Neural progenitor cell (in vitro differentiated cells): Measurements from ENCODE around the gene BIRC3. TPM values are rescaled to one million over a fixed set of nuclear protein-coding genes. Genes with fewer than 3 reads are reported as not detected.
"Not testable (repeated sequence)": the region's sequence is repeated elsewhere in the genome, so short reads cannot be mapped to it uniquely, and the experiment has no call there.

Source experiments
- DNase-seq: peaks from one replicate; pipeline ENCODE4 v3.0.0-alpha.2; 2016; ENCODE audit warnings: low spot score
- H2AFZ ChIP-seq: fragments of 200-600 bp; sonication (generic); replicated peaks from 2 replicates; pipeline ENCODE4 v1.6.1; 2016; ENCODE audit warnings: antibody characterized with exemption
- H3F3A ChIP-seq: fragments of 200-600 bp; sonication (generic); 2 replicates; pipeline ENCODE4 v1.6.1; 2016; ENCODE audit warnings: antibody characterized with exemption, low read depth
- H3K27ac ChIP-seq: fragments of 200-600 bp; sonication (generic); 2 replicates; pipeline ENCODE4 v1.5.1; 2016; ENCODE audit warnings: mild to moderate bottlenecking
- H3K27me3 ChIP-seq: fragments of 200-600 bp; sonication (generic); 2 replicates; pipeline ENCODE4 v1.6.1; 2016; ENCODE audit warnings: mild to moderate bottlenecking, moderate library complexity
- H3K36me3 ChIP-seq: fragments of 200-600 bp; sonication (generic); 2 replicates; pipeline ENCODE4 v1.5.1; 2016
- H3K4me1 ChIP-seq: fragments of 200-600 bp; sonication (generic); 2 replicates; pipeline ENCODE4 v1.6.1; 2016; ENCODE audit warnings: mixed run types
- H3K4me2 ChIP-seq: fragments of 200-600 bp; sonication (generic); 2 replicates; pipeline ENCODE4 v1.6.1; 2016
- H3K4me3 ChIP-seq: fragments of 200-600 bp; sonication (generic); 2 replicates; pipeline ENCODE4 v1.5.1; 2016
- H3K79me2 ChIP-seq: fragments of 200-600 bp; sonication (generic); 2 replicates; pipeline ENCODE4 v1.6.1; 2016; ENCODE audit warnings: low read depth
- H3K9ac ChIP-seq: fragments of 200-600 bp; sonication (generic); 2 replicates; pipeline ENCODE4 v1.6.1; 2016
- H3K9me3 ChIP-seq: fragments of 200-600 bp; sonication (generic); 2 replicates; pipeline ENCODE4 v1.5.1; 2016; ENCODE audit warnings: low read depth
- H4K20me1 ChIP-seq: fragments of 200-600 bp; sonication (generic); 2 replicates; pipeline ENCODE4 v1.6.1; 2016; ENCODE audit warnings: low read depth
- H3K27ac Mint-ChIP-seq: 3 replicates; pipeline ENCODE4 v1.8.0; 2021; ENCODE audit warnings: mixed read lengths
- H3K27me3 Mint-ChIP-seq: 2 replicates; pipeline ENCODE4 v1.8.0; 2022; ENCODE audit warnings: low read depth, mild to moderate bottlenecking, inconsistent platforms, moderate library complexity, mixed read lengths; ENCODE audit not compliant: insufficient read depth
- H3K36me3 Mint-ChIP-seq: 3 replicates; pipeline ENCODE4 v1.8.0; 2021; ENCODE audit warnings: mixed read lengths
- H3K4me1 Mint-ChIP-seq: 3 replicates; pipeline ENCODE4 v1.8.0; 2021; ENCODE audit warnings: mixed read lengths
- H3K4me3 Mint-ChIP-seq: 3 replicates; pipeline ENCODE4 v1.8.0; 2021; ENCODE audit warnings: mild to moderate bottlenecking, moderate library complexity, mixed read lengths
- H3K9me3 Mint-ChIP-seq: 3 replicates; pipeline ENCODE4 v1.8.0; 2020; ENCODE audit warnings: mixed read lengths
- CTCF ChIP-seq: fragments of 200-600 bp; sonication (generic); IDR thresholded peaks from 2 replicates; pipeline ENCODE4 v1.5.1; 2017; ENCODE audit warnings: antibody characterized with exemption, mild to moderate bottlenecking
- EZH2 ChIP-seq: fragments of 200-600 bp; sonication (generic); IDR thresholded peaks from 2 replicates; pipeline ENCODE4 v1.6.1; 2017; ENCODE audit warnings: antibody characterized with exemption, mild to moderate bottlenecking, moderate library complexity
- EZH2phosphoT487 ChIP-seq: fragments of 200-600 bp; sonication (generic); IDR thresholded peaks from 2 replicates; pipeline ENCODE4 v1.6.1; 2017; ENCODE audit warnings: antibody characterized with exemption
- total RNA-seq: library from RNA; depleted of rRNA; stranded (reverse); fragments of >200 nt; gene quantifications from 2 replicates; pipeline ENCODE4 v1.2.3, GENCODE V29; 2015; ENCODE audit warnings: low replicate concordance

BIRC3 gene
- total RNA-seq, 1 donor from 2014 or later = not detected

- Histone ChIP-seq H4K20me1 (no peaks in the 10 kb centered on the region), H3K4me3 (no peak overlapping the region), H3F3A (peaks cover 5% of the 10 kb centered on the region), H2AFZ (no peak overlapping the region), H3K36me3 (peaks cover 37% of the 10 kb centered on the region), H3K79me2 (peaks cover 8% of the 10 kb centered on the region), H3K9me3 (no peaks in the 10 kb centered on the region), H3K4me1 (no peaks in the 10 kb centered on the region), H3K4me2 (no peak overlapping the region), H3K27ac (no peak overlapping the region), H3K27me3 (no peaks in the 10 kb centered on the region), H3K9ac (no peak overlapping the region)
- TF ChIP-seq EZH2phosphoT487 = no peak
- no peak for TF ChIP-seq EZH2
- no peak for TF ChIP-seq CTCF
- Mint-ChIP-seq H3K27me3 (no peaks in the 10 kb centered on the region), H3K4me3 (no peak overlapping the region), H3K27ac (no peak overlapping the region), H3K9me3 (peaks cover 2% of the 10 kb centered on the region), H3K4me1 (no peaks in the 10 kb centered on the region), H3K36me3 (peaks cover 60% of the 10 kb centered on the region)
- DNase-seq = no peak
Measured at GRCh38 chr11:102364991-102365390, 47.7 kb downstream of the BIRC3 start.

GRCh38 chr11:102367364-102367763, 50.1 kb downstream of the BIRC3 start:
- H3K27me3 ChIP-seq = no peaks in the 10 kb centered on the region
- no peaks in the 10 kb centered on the region for H3K9me3 ChIP-seq
- no peaks in the 10 kb centered on the region for H3K79me2 ChIP-seq
- H3K4me1 Mint-ChIP-seq = no peaks in the 10 kb centered on the region
- no peaks in the 10 kb centered on the region for H3K4me1 ChIP-seq
- H3K27ac ChIP-seq = no peak overlapping the region
- H3K27me3 Mint-ChIP-seq = no peaks in the 10 kb centered on the region
- peaks cover 5% of the 10 kb centered on the region for H3F3A ChIP-seq
- no peak overlapping the region for H2AFZ ChIP-seq
- H3K27ac Mint-ChIP-seq = no peak overlapping the region
- H4K20me1 ChIP-seq = no peaks in the 10 kb centered on the region
- H3K4me3 Mint-ChIP-seq = no peak overlapping the region
- no peak for DNase-seq
- H3K4me3 ChIP-seq = no peak overlapping the region
- no peak for TF ChIP-seq EZH2
- peak; percentile 6 for TF ChIP-seq CTCF
- peaks cover 34% of the 10 kb centered on the region for H3K36me3 ChIP-seq
- peaks cover 5% of the 10 kb centered on the region for H3K9me3 Mint-ChIP-seq
- peaks cover 48% of the 10 kb centered on the region for H3K36me3 Mint-ChIP-seq
- H3K9ac ChIP-seq = no peak overlapping the region
- H3K4me2 ChIP-seq = no peak overlapping the region

- no peak for DNase-seq
- H3K9me3 Mint-ChIP-seq = peaks cover 5% of the 10 kb centered on the region
- H3K79me2 ChIP-seq = no peaks in the 10 kb centered on the region
- H3K36me3 Mint-ChIP-seq = peaks cover 42% of the 10 kb centered on the region
- no peaks in the 10 kb centered on the region for H3K27me3 Mint-ChIP-seq
- H3K4me3 ChIP-seq = no peak overlapping the region
- no peak overlapping the region for H3K27ac Mint-ChIP-seq
- H3K9me3 ChIP-seq = no peaks in the 10 kb centered on the region
- H3K36me3 ChIP-seq = peaks cover 23% of the 10 kb centered on the region
- no peak overlapping the region for H3K27ac ChIP-seq
- H3K4me1 Mint-ChIP-seq = no peaks in the 10 kb centered on the region
- no peaks in the 10 kb centered on the region for H3K27me3 ChIP-seq
- H2AFZ ChIP-seq = no peak overlapping the region
- H4K20me1 ChIP-seq = no peaks in the 10 kb centered on the region
- H3K4me2 ChIP-seq = no peak overlapping the region
- H3F3A ChIP-seq = peaks cover 5% of the 10 kb centered on the region
- no peaks in the 10 kb centered on the region for H3K4me1 ChIP-seq
- no peak overlapping the region for H3K4me3 Mint-ChIP-seq
- TF ChIP-seq EZH2phosphoT487 = no peak
- no peak for TF ChIP-seq CTCF
- no peak for TF ChIP-seq EZH2
- no peak overlapping the region for H3K9ac ChIP-seq
Measured at GRCh38 chr11:102368472-102368871, 51.2 kb downstream of the BIRC3 start.

GRCh38 chr11:102374633-102375424, 57.5 kb downstream of the BIRC3 start:
- H3K27ac Mint-ChIP-seq = peak overlapping the region; percentile 93

More at GRCh38 chr11:102374633-102375424, 57.5 kb downstream of the BIRC3 start:
- H3K27me3 Mint-ChIP-seq, H3K9me3 Mint-ChIP-seq, H4K20me1 ChIP-seq, H3K27me3 ChIP-seq, H3F3A ChIP-seq, H3K4me3 Mint-ChIP-seq, H3K9ac ChIP-seq, DNase-seq, H3K9me3 ChIP-seq, H3K4me1 Mint-ChIP-seq: not testable (repeated sequence)
- Histone ChIP-seq H3K79me2 (peaks cover 25% of the 10 kb centered on the region), H3K36me3 (peaks cover 15% of the 10 kb centered on the region), H3K4me1 (peaks cover 12% of the 10 kb centered on the region), H2AFZ (peak overlapping the region; percentile 79), H3K27ac (peak overlapping the region; percentile 47), H3K4me2 (peak overlapping the region; percentile 77), H3K4me3 (peak overlapping the region; percentile 48)
- peaks cover 29% of the 10 kb centered on the region for H3K36me3 Mint-ChIP-seq
